Spleen (tissue), 7 donors: ENCODE measurements around the gene PCBP3.

Experiments
- CTCF ChIP-seq, 11 experiments: fragments of 200-600 bp in 7 of 11; fragments of 450-650 bp in 4 of 11; sonication (generic) in 4 of 11; IDR thresholded peaks in 8 of 11; conservative IDR thresholded peaks in 3 of 11; 1 replicate in 7 of 11; 2 replicates in 4 of 11; pipeline versions ENCODE4 v1.4.0 to v1.8.0; 2016 to 2021; ENCODE audit warnings: antibody characterized with exemption in 11 of 11, inconsistent platforms in 4 of 11, mild to moderate bottlenecking in 1 of 11
- POLR2A ChIP-seq, 3 donors: fragments of 450-650 bp; IDR thresholded peaks; one replicate each; pipeline ENCODE4 v1.5.1; 2017; ENCODE audit warnings: antibody characterized with exemption in 3 of 3, mild to moderate bottlenecking in 1 of 3
- POLR2AphosphoS5 ChIP-seq, 3 donors: sonication (generic); formaldehyde crosslinking; IDR thresholded peaks; one replicate each; pipeline ENCODE4 v1.5.1; 2017; ENCODE audit warnings: antibody characterized with exemption in 3 of 3
- donor health status: DM: no; HTN: no; CAD: no; lungs with moderate emphysema.
- donor health status: DM: no; HTN: no; CAD: no.
- donor health status: DM: no; HTN: no; CAD: no.

GRCh38 chr21:45973475-45974072 lies 330.0 kb downstream of the PCBP3 start:
- peak; percentile 19 to 78 (median 70) for TF ChIP-seq CTCF (IDR thresholded peaks at IDR 0.05 in 8 of 11, conservative IDR thresholded peaks at IDR 0.05 in 3 of 11)
- TF ChIP-seq POLR2A (IDR thresholded peaks at IDR 0.05), result no peak
- TF ChIP-seq POLR2AphosphoS5 (IDR thresholded peaks at IDR 0.05), result peak; percentile 41 to 75 (median 67)
